CD4-positive, alpha-beta T cell (primary cell): ENCODE measurements around the gene SLIT1. TPM values are rescaled to one million over a fixed set of nuclear protein-coding genes. Genes with fewer than 3 reads are reported as not detected.

ENCODE experiments used
- ATAC-seq: fragments of 200-7000 bp; cut with Tn5 transposase; one replicate; pipeline ENCODE4 v1.10.0; 2022; ENCODE audit warnings: mild to moderate bottlenecking; ENCODE audit not compliant: poor library complexity
- CTCF ChIA-PET: fragments of 350-600 bp; sonication (Branson Sonifier 250); formaldehyde crosslinking; loops from one replicate; lab custom pipeline; 2021; ENCODE audit warnings: antibody characterized with exemption, inconsistent platforms; lab: Charles Lee
- POLR2A ChIA-PET: fragments of 350-600 bp; sonication (Branson Sonifier 250); formaldehyde crosslinking; loops from one replicate; lab custom pipeline; 2021; ENCODE audit warnings: antibody characterized with exemption, inconsistent platforms; lab: Charles Lee
- DNase-seq, 14 experiments: peaks; one replicate each; pipeline ENCODE4 v3.0.0-alpha.2; 2013 to 2020; ENCODE audit warnings: mixed read lengths in 2 of 14
- H3K27ac ChIP-seq, 2 donors: one replicate each; pipeline versions ENCODE4 v1.5.1 to v1.7.0; 2013; ENCODE audit warnings: low read length in 2 of 2, low read depth in 1 of 2, mild to moderate bottlenecking in 1 of 2
- H3K27me3 ChIP-seq, 2 experiments: 1 replicate in 1 of 2; 2 replicates in 1 of 2; pipeline versions ENCODE4 v1.6.1 to v1.7.0; 2013; ENCODE audit warnings: low read length in 2 of 2, control low read depth in 1 of 2, mild to moderate bottlenecking in 1 of 2, moderate library complexity in 1 of 2; ENCODE audit not compliant: insufficient read depth in 2 of 2, control insufficient read depth in 1 of 2
- H3K36me3 ChIP-seq: one replicate; pipeline ENCODE4 v1.6.1; 2013; ENCODE audit warnings: low read length, control low read depth; ENCODE audit not compliant: insufficient read depth
- H3K4me1 ChIP-seq: one replicate; pipeline ENCODE4 v1.6.1; 2013; ENCODE audit warnings: low read length, control low read depth; ENCODE audit not compliant: insufficient read depth
- H3K4me3 ChIP-seq: one replicate; pipeline ENCODE4 v1.5.1; 2013; ENCODE audit warnings: mild to moderate bottlenecking, low read length, moderate library complexity
- H3K9me3 ChIP-seq, 2 experiments: 1 replicate in 1 of 2; 2 replicates in 1 of 2; pipeline versions ENCODE4 v1.6.1 to v1.7.0; 2013; ENCODE audit warnings: low read length in 2 of 2, mild to moderate bottlenecking in 2 of 2, control low read depth in 1 of 2, moderate library complexity in 1 of 2; ENCODE audit not compliant: control insufficient read depth in 1 of 2, insufficient read depth in 1 of 2
- H3K27ac Mint-ChIP-seq: one replicate; pipeline ENCODE4 v1.8.0; 2020; ENCODE audit warnings: mixed read lengths
- H3K27me3 Mint-ChIP-seq: one replicate; pipeline ENCODE4 v1.8.0; 2021; ENCODE audit warnings: mixed read lengths
- H3K36me3 Mint-ChIP-seq: one replicate; pipeline ENCODE4 v1.8.0; 2021; ENCODE audit warnings: low read depth, mixed read lengths
- H3K4me1 Mint-ChIP-seq: one replicate; pipeline ENCODE4 v1.8.0; 2021; ENCODE audit warnings: low read depth, mixed read lengths
- H3K4me3 Mint-ChIP-seq: one replicate; pipeline ENCODE4 v1.8.0; 2020; ENCODE audit warnings: mild to moderate bottlenecking, mixed read lengths
- H3K9me3 Mint-ChIP-seq: one replicate; pipeline ENCODE4 v1.8.0; 2020; ENCODE audit warnings: mixed read lengths
- intact Hi-C, 2 experiments: fragments of 100-400 bp; cut with DNase I in 1 of 2; cut with micrococcal nuclease in 1 of 2; formaldehyde crosslinking; loops; one replicate each; pipeline versions ENCODE4 v1.15.1 to v1.9.0; 2023 to 2025; cut with DNase I, micrococcal nuclease
- total RNA-seq, 174 experiments: library from RNA in 2 of 174; stranded (reverse) in 2 of 174; gene quantifications; one replicate each; pipeline ENCODE4 v1.2.3 and lab custom pipeline; 2021 to 2026
- TF ChIP-seq, protein P1 (sequence below): fragments of 200-600 bp; IDR thresholded peaks from one replicate; pipeline ENCODE4 v1.8.0; 2022; ENCODE audit warnings: antibody characterized with exemption, mild to moderate bottlenecking

Gene SLIT1
- total RNA-seq, 2 experiments from 2014 or later, result 0.30 to 0.39 TPM

DNA sequence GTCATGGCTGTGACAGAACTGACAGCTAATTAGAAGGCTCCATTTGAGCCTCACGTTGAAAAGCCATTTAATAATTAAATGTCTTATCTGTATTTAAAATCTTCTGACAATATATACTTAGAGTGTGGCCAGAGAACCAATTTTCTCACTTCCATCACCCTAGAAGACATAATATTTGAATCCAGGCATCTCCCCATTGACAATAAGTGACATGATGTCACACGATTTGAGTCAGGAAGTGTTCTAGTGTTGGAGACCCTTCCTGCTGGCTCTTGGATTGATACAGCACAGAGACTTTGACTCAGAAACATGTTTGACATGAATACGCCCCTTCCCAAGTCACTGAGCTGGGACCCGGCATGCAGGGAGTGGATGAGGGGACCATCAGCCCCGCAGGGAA lies 85.9 kb downstream of the SLIT1 start:
- Histone ChIP-seq H3K27ac (no peak overlapping the region), H3K4me1 (peaks cover 22% of the 10 kb centered on the region), H3K27me3 (peaks cover 0 to 2% of the 10 kb centered on the region in 2 experiments), H3K36me3 (no peaks in the 10 kb centered on the region), H3K4me3 (no peak overlapping the region), H3K9me3 (no peaks in the 10 kb centered on the region)
- Mint-ChIP-seq H3K36me3 (no peaks in the 10 kb centered on the region), H3K9me3 (no peaks in the 10 kb centered on the region), H3K4me1 (peaks cover 7% of the 10 kb centered on the region), H3K27me3 (peaks cover 11% of the 10 kb centered on the region), H3K4me3 (no peak overlapping the region), H3K27ac (no peak overlapping the region)
- ChIA-PET POLR2A (no interaction called here), CTCF (no interaction called here)
- intact Hi-C loops, result no loop called here
- DNase-seq (no peak), ATAC-seq (no peak)
- TF ChIP-seq, protein P1, sequence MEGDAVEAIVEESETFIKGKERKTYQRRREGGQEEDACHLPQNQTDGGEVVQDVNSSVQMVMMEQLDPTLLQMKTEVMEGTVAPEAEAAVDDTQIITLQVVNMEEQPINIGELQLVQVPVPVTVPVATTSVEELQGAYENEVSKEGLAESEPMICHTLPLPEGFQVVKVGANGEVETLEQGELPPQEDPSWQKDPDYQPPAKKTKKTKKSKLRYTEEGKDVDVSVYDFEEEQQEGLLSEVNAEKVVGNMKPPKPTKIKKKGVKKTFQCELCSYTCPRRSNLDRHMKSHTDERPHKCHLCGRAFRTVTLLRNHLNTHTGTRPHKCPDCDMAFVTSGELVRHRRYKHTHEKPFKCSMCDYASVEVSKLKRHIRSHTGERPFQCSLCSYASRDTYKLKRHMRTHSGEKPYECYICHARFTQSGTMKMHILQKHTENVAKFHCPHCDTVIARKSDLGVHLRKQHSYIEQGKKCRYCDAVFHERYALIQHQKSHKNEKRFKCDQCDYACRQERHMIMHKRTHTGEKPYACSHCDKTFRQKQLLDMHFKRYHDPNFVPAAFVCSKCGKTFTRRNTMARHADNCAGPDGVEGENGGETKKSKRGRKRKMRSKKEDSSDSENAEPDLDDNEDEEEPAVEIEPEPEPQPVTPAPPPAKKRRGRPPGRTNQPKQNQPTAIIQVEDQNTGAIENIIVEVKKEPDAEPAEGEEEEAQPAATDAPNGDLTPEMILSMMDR, result no peak

DNA sequence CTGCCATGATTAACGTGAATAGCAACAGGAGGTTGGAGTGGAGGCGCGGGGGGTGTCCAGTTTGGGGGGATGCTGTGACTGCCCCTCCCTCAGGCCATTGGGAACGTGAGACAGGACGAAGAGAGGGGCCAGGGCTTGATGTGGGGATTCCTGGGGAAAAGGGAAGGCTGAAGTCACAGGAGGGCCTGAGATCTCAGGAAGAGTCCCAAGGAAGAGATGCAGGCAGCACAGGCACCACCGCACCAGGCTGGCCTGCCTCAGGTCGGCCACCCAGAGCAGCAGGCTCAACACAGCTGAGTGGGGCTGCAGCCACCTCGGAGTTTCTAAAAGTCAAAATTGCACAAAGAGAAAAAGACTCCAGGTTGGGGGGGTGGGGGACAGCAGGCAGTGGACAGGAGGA lies 86.7 kb downstream of the SLIT1 start:
- TF ChIP-seq, protein P1, result no peak
- H3K9me3 ChIP-seq, result no peaks in the 10 kb centered on the region
- Mint-ChIP-seq H3K27me3 (peaks cover 15% of the 10 kb centered on the region), H3K4me3 (no peak overlapping the region), H3K27ac (no peak overlapping the region), H3K9me3 (no peaks in the 10 kb centered on the region), H3K36me3 (no peaks in the 10 kb centered on the region), H3K4me1 (peaks cover 7% of the 10 kb centered on the region)
- CTCF ChIA-PET, result no interaction called here
- ATAC-seq (no peak), DNase-seq (no peak)
- peaks cover 22% of the 10 kb centered on the region for H3K4me1 ChIP-seq
- POLR2A ChIA-PET, result no interaction called here
- no peak overlapping the region for H3K27ac ChIP-seq
- H3K27me3 ChIP-seq, result peaks cover 0 to 6% of the 10 kb centered on the region in 2 experiments
- intact Hi-C loops, result no loop called here
- no peak overlapping the region for H3K4me3 ChIP-seq
- H3K36me3 ChIP-seq, result no peaks in the 10 kb centered on the region

DNA sequence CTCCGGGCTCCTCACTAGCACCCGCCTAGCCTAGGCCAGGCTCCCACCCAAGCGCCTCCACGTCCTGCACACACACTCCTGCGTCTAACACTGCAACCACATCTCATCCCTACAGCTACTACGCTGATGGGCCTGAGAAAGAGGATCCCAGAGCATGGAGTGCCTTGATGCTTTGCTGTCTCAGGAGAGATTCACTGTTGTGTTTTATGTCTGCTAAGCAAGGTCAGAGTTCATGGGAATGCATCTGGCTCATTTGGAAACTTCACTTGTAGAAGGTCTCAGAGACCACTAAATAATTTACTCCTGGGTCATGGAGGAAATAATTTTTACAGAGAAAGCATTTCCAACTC lies 88.7 kb downstream of the SLIT1 start:
- no peak overlapping the region for H3K27ac Mint-ChIP-seq
- Histone ChIP-seq H3K36me3 (no peaks in the 10 kb centered on the region), H3K4me3 (no peak overlapping the region), H3K9me3 (no peaks in the 10 kb centered on the region), H3K27me3 (peaks cover 0 to 6% of the 10 kb centered on the region in 2 experiments), H3K4me1 (peaks cover 22% of the 10 kb centered on the region), H3K27ac (no peak overlapping the region)
- ChIA-PET CTCF (no interaction called here), POLR2A (no interaction called here)
- no peak overlapping the region for H3K4me3 Mint-ChIP-seq
- intact Hi-C loops, result no loop called here
- H3K27me3 Mint-ChIP-seq, result peaks cover 15% of the 10 kb centered on the region
- TF ChIP-seq, protein P1, result no peak
- DNase-seq (no peak), ATAC-seq (no peak)
- H3K9me3 Mint-ChIP-seq, result no peaks in the 10 kb centered on the region
- H3K36me3 Mint-ChIP-seq, result no peaks in the 10 kb centered on the region
- H3K4me1 Mint-ChIP-seq, result peaks cover 7% of the 10 kb centered on the region
